HCT116 (cell line): Measurements from ENCODE around the gene UROD. TPM values are rescaled to one million over a fixed set of nuclear protein-coding genes. Genes with fewer than 3 reads are reported as not detected.

Experiments
- ATAC-seq: fragments of 200-7000 bp; cut with Tn5 transposase; 2 replicates; pipeline ENCODE4 v1.9.1; 2020; ENCODE audit warnings: mild to moderate bottlenecking, moderate library complexity
- BruUV-seq: library from RNA; stranded (reverse); fragments of 400-500 nt; replicated peaks from 2 replicates; lab custom pipeline; 2021; lab: Mats Ljungman, UMichigan
- CTCF ChIA-PET: fragments of 300-600 bp; sonication (Branson Sonifier 250); formaldehyde crosslinking; loops from one replicate; lab custom pipeline; 2021; ENCODE audit warnings: antibody characterized with exemption; lab: Charles Lee
- POLR2A ChIA-PET: fragments of 300-600, 350-600 bp; sonication (Branson Sonifier 250); formaldehyde crosslinking; loops from one replicate; lab custom pipeline; 2021; ENCODE audit warnings: antibody characterized with exemption; lab: Charles Lee
- RAD21 ChIA-PET, 2 experiments: fragments of 300-600 bp; sonication (Branson Sonifier 250); formaldehyde crosslinking; loops; one replicate each; lab custom pipeline; 2023; ENCODE audit warnings: low total read pairs in 2 of 2; ENCODE audit not compliant: uncharacterized antibody in 2 of 2, unreplicated experiment in 2 of 2, low non-redundant PET in 1 of 2; lab: Charles Lee
- DNase-seq: peaks from one replicate; pipeline ENCODE4 v3.0.0-alpha.2; 2010; ENCODE audit warnings: low read depth, low spot score
- H2AFZ ChIP-seq: fragments of 200-600 bp; shearing (Covaris generic), sonication (generic); 2 replicates; pipeline ENCODE4 v1.6.1; 2017; ENCODE audit warnings: low read depth, mixed run types, mixed read lengths, antibody characterized with exemption, low read length; ENCODE audit not compliant: poor library complexity, severe bottlenecking
- H3K27ac ChIP-seq: 2 replicates; pipeline ENCODE4 v1.5.1; 2012; ENCODE audit warnings: low read depth, low read length
- H3K27me3 ChIP-seq: fragments of 200-600 bp; sonication (generic); 2 replicates; pipeline ENCODE4 v1.6.1; 2016; ENCODE audit warnings: mixed run types, low read length, mixed read lengths; ENCODE audit not compliant: insufficient read depth
- H3K36me3 ChIP-seq, 2 experiments: fragments of 200-500 bp in 1 of 2; fragments of 200-600 bp in 1 of 2; sonication (Bioruptor generic) in 1 of 2; sonication (generic) in 1 of 2; 2 replicates each; pipeline versions ENCODE4 v1.5.1 to v1.6.1; 2014 to 2016; ENCODE audit warnings: low read length in 2 of 2, inconsistent platforms in 1 of 2, mixed read lengths in 1 of 2, mixed run types in 1 of 2; ENCODE audit not compliant: insufficient read depth in 2 of 2, control insufficient read depth in 1 of 2
- H3K4me1 ChIP-seq, 2 experiments: fragments of 200-600 bp in 1 of 2; sonication (generic) in 1 of 2; 2 replicates each; pipeline versions ENCODE4 v1.5.1 to v1.6.1; 2012 to 2017; ENCODE audit warnings: low read length in 2 of 2, inconsistent platforms in 1 of 2, mild to moderate bottlenecking in 1 of 2, mixed read lengths in 1 of 2, mixed run types in 1 of 2, moderate library complexity in 1 of 2; ENCODE audit not compliant: insufficient read depth in 2 of 2, control insufficient read depth in 1 of 2
- H3K4me2 ChIP-seq: fragments of 200-600 bp; sonication (generic); 2 replicates; pipeline ENCODE4 v1.6.1; 2017; ENCODE audit warnings: mixed run types, low read length, mixed read lengths
- H3K4me3 ChIP-seq, 2 experiments: fragments of 200-600 bp in 1 of 2; sonication (generic) in 1 of 2; replicated peaks in 1 of 2; 2 replicates each; pipeline ENCODE4 v1.5.1; 2011 to 2016; ENCODE audit warnings: low read length in 2 of 2, control low read depth in 1 of 2, low read depth in 1 of 2, mild to moderate bottlenecking in 1 of 2, mixed read lengths in 1 of 2, mixed run types in 1 of 2
- H3K79me2 ChIP-seq: fragments of 200-600 bp; sonication (generic); 2 replicates; pipeline ENCODE4 v1.6.1; 2017; ENCODE audit warnings: mild to moderate bottlenecking, mixed run types, low read length, moderate library complexity, mixed read lengths; ENCODE audit not compliant: insufficient read depth
- H3K9ac ChIP-seq: fragments of 200-600 bp; sonication (generic); 2 replicates; pipeline ENCODE4 v1.6.1; 2016; ENCODE audit warnings: low read length, mixed read lengths
- H3K9me2 ChIP-seq: fragments of 200-600 bp; sonication (generic), shearing (Covaris generic); 2 replicates; pipeline ENCODE4 v1.6.1; 2017; ENCODE audit warnings: mixed run types, mild to moderate bottlenecking, moderate library complexity; ENCODE audit not compliant: insufficient read depth
- H3K9me3 ChIP-seq, 2 experiments: fragments of 200-500 bp in 1 of 2; fragments of 200-600 bp in 1 of 2; sonication (Bioruptor generic) in 1 of 2; sonication (generic) in 1 of 2; 2 replicates each; pipeline ENCODE4 v1.6.1; 2014 to 2017; ENCODE audit warnings: low read length in 2 of 2, mixed read lengths in 2 of 2, inconsistent platforms in 1 of 2, low read depth in 1 of 2, mild to moderate bottlenecking in 1 of 2, mixed run types in 1 of 2, moderate library complexity in 1 of 2; ENCODE audit not compliant: control insufficient read depth in 1 of 2, insufficient read depth in 1 of 2
- H4K20me1 ChIP-seq: fragments of 200-600 bp; sonication (generic), shearing (Covaris generic); 2 replicates; pipeline ENCODE4 v1.6.1; 2017; ENCODE audit warnings: mixed run types, mild to moderate bottlenecking, moderate library complexity; ENCODE audit not compliant: insufficient read depth
- ATF3 ChIP-seq: IDR thresholded peaks from 2 replicates; pipeline ENCODE4 v1.6.1; 2012
- CBX3 ChIP-seq: IDR thresholded peaks from 2 replicates; pipeline ENCODE4 v1.6.1; 2012; ENCODE audit warnings: low read depth
- CEBPB ChIP-seq: IDR thresholded peaks from 2 replicates; pipeline ENCODE4 v1.6.1; 2012; ENCODE audit warnings: low read depth
- CTCF ChIP-seq, 3 experiments: fragments of 200-600 bp in 1 of 3; sonication (generic) in 1 of 3; IDR thresholded peaks in 2 of 3; conservative IDR thresholded peaks in 1 of 3; 2 replicates each; pipeline ENCODE4 v1.5.1; 2012 to 2017; ENCODE audit warnings: low read depth in 2 of 3, low read length in 2 of 3, antibody characterized with exemption in 1 of 3, borderline replicate concordance in 1 of 3, control low read depth in 1 of 3, mild to moderate bottlenecking in 1 of 3, mixed read lengths in 1 of 3, mixed run types in 1 of 3, moderate library complexity in 1 of 3; ENCODE audit not compliant: insufficient read depth in 1 of 3
- EGR1 ChIP-seq: IDR thresholded peaks from 2 replicates; pipeline ENCODE4 v1.6.1; 2012; ENCODE audit warnings: low read depth
- EZH2phosphoT487 ChIP-seq: fragments of 200-600 bp; IDR thresholded peaks from 2 replicates; pipeline ENCODE4 v1.6.1; 2018; ENCODE audit warnings: antibody characterized with exemption, borderline replicate concordance
- SIN3A ChIP-seq: IDR thresholded peaks from 2 replicates; pipeline ENCODE4 v1.6.1; 2012; ENCODE audit warnings: low read depth
- SP1 ChIP-seq: IDR thresholded peaks from 2 replicates; pipeline ENCODE4 v1.6.1; 2012; ENCODE audit warnings: low read depth
- SRF ChIP-seq: IDR thresholded peaks from 2 replicates; pipeline ENCODE4 v1.6.1; 2012; ENCODE audit warnings: low read depth
- TCF7L2 ChIP-seq: IDR thresholded peaks from 2 replicates; pipeline ENCODE4 v1.7.0; 2011; ENCODE audit warnings: borderline replicate concordance, inconsistent platforms; ENCODE audit not compliant: insufficient read depth, insufficient read length; ENCODE audit errors: extremely low read depth
- YY1 ChIP-seq: IDR thresholded peaks from 2 replicates; pipeline ENCODE4 v1.6.1; 2011; ENCODE audit warnings: low read length, low read depth, moderate library complexity, mild to moderate bottlenecking; ENCODE audit not compliant: insufficient replicate concordance; ENCODE audit errors: extremely low read depth
- ZBTB33 ChIP-seq: IDR thresholded peaks from 2 replicates; pipeline ENCODE4 v1.6.1; 2011; ENCODE audit warnings: mild to moderate bottlenecking, low read length, moderate library complexity; ENCODE audit not compliant: insufficient replicate concordance; ENCODE audit errors: extremely low read depth
- intact Hi-C: fragments of 100-400 bp; cut with micrococcal nuclease; formaldehyde crosslinking; loops from 2 replicates; pipeline ENCODE4 v1.10.0; 2022
- total RNA-seq: library from RNA; stranded (reverse); gene quantifications from one replicate; pipeline ENCODE4 v1.2.1, GENCODE V29; 2021; ENCODE audit not compliant: unreplicated experiment

UROD gene
- total RNA-seq, 1 experiment from 2014 or later = 73.7 TPM

GRCh38 chr1:45043094-45043493, 31.0 kb downstream of the UROD start:
- ATAC-seq (no peak), DNase-seq (no peak)
- no peak overlapping the region for H3K4me3 ChIP-seq
- RAD21 ChIA-PET = no interaction called here
- H3K9ac ChIP-seq = no peak overlapping the region
- TF ChIP-seq CTCF (IDR thresholded peaks at IDR 0.05 in 2 of 3, conservative IDR thresholded peaks at IDR 0.05 in 1 of 3; ENCODE audit: borderline replicate concordance in 1 of 3, insufficient read depth in 1 of 3, low read depth in 2 of 3, low read length in 2 of 3) (no peak), TCF7L2 (no peak), CEBPB (no peak), SIN3A (no peak), ATF3 (no peak), SP1 (no peak), YY1 (no peak), ZBTB33 (no peak), EZH2phosphoT487 (no peak), CBX3 (no peak), SRF (no peak), EGR1 (no peak)
- H3K36me3 ChIP-seq = no peaks in the 10 kb centered on the region
- H2AFZ ChIP-seq = no peak overlapping the region
- CTCF ChIA-PET = no interaction called here
- H3K79me2 ChIP-seq = no peaks in the 10 kb centered on the region
- no TSS peak for BruUV-seq
- H3K9me2 ChIP-seq = no peaks in the 10 kb centered on the region
- no peak overlapping the region for H3K27ac ChIP-seq
- no peaks in the 10 kb centered on the region for H3K9me3 ChIP-seq
- H3K4me2 ChIP-seq = no peak overlapping the region
- intact Hi-C loops = no loop called here
- POLR2A ChIA-PET = no interaction called here
- H3K27me3 ChIP-seq = no peaks in the 10 kb centered on the region
- H4K20me1 ChIP-seq = no peaks in the 10 kb centered on the region
- no peaks in the 10 kb centered on the region for H3K4me1 ChIP-seq
